GM18868 (cell line): Measurements from ENCODE around the gene PLEKHO1.
A peak's percentile ranks its signal among the peaks of the same experiment; 100 is the strongest.
"Not testable (repeated sequence)": the region's sequence is repeated elsewhere in the genome, so short reads cannot be mapped to it uniquely, and the experiment has no call there.

ENCODE experiments used
- ATAC-seq: cut with Tn5 transposase; IDR thresholded peaks from one replicate; pipeline ENCODE4 v1.9.1; 2021; ENCODE audit warnings: mild to moderate bottlenecking, moderate library complexity; ENCODE audit not compliant: unreplicated experiment

The PLEKHO1 gene, protein sequence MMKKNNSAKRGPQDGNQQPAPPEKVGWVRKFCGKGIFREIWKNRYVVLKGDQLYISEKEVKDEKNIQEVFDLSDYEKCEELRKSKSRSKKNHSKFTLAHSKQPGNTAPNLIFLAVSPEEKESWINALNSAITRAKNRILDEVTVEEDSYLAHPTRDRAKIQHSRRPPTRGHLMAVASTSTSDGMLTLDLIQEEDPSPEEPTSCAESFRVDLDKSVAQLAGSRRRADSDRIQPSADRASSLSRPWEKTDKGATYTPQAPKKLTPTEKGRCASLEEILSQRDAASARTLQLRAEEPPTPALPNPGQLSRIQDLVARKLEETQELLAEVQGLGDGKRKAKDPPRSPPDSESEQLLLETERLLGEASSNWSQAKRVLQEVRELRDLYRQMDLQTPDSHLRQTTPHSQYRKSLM

GRCh38 chr1:150149271-150150132 is at the start of gene PLEKHO1:
TSS of gene PLEKHO1 (plus strand) at chr1:150149916. CDS start at chr1:150150258, 342 bp downstream.
- peak; percentile 48 for ATAC-seq

DNA sequence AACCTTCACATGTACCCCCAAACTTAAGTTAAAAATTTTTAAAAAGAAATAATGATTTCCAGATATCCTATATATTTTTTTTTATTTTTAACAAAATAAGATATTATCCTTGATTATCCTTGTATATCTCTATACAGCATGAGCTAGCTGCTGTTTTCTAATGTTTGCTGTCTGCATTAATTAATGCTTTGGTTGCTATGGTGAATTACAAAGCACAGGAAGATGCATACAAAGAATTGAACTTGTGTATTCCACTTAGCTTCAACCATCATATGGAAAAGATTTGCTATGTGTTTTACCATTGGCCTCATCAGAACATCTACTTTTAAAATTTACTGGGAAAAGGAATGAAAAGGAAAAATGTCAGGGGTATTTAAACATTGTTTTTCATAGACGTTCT is 46.7 kb upstream of the PLEKHO1 start:
- no peak for ATAC-seq

DNA sequence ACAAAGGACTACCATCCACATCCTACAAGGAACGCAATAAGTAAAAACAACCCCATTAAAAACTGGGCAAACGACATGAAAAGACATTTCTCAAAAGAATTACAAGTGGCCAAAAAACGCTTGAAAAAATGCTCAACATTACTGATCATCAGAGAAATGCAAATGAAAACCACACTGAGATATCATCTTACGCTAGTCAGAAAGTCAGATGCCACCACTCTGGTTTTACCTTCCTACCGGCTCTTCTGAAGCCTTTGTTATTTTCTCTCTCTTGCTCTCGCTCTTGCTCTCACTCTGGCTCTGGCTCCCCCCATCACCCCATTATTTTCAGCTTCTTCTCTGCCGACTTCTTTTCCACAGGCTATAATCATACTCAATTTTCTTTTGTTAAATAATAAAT is 43.4 kb upstream of the PLEKHO1 start:
- ATAC-seq, result no peak

GRCh38 chr1:150109586-150109985 is 40.1 kb upstream of the PLEKHO1 start:
- ATAC-seq, result no peak

DNA sequence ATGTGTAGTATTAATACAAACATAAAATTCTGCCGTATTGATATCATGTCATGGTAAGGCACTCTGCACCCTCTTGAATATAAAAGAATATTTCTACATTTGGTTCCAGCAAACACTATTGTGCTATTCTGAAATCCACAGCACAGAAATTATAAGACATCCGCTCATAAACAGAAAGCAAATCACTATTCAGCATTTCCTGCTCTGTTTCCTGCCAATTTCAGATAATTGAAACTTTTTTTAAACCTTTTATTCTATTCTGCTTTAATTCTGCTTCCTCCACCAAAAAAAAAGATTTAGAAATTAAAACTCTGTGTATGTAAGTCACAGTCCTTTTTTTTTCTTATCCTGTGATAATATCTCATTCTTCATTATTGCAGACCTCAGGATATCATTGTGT is 39.6 kb upstream of the PLEKHO1 start:
- ATAC-seq, result no peak

DNA sequence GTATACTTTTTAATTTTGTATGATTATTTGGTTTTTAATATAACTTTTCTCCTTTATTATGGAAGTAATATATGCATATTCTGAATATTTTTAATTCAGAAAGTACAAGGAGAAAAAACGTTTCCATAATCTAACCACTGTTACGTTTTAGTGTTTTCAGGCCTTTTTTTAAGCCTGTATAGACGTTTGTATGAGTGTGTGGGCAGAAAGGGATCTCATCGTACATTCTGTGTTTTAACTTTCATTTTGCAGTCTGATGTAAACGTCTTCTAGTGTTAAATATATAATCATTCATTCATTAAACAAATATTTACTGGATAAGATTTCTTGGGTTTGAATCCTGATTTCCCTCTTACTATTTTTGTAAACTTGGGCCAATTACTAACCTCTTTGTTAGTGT is 38.0 kb upstream of the PLEKHO1 start:
- ATAC-seq, result no peak

- no peak for ATAC-seq
Measured at GRCh38 chr1:150115121-150115520, 34.6 kb upstream of the PLEKHO1 start.

GRCh38 chr1:150118716-150119115 is 31.0 kb upstream of the PLEKHO1 start:
- ATAC-seq, result no peak

- ATAC-seq, result no peak
Measured at GRCh38 chr1:150121236-150121862, 28.4 kb upstream of the PLEKHO1 start.

GRCh38 chr1:150126811-150127210 is 22.9 kb upstream of the PLEKHO1 start:
- ATAC-seq, result no peak

GRCh38 chr1:150127464-150127863 is 22.3 kb upstream of the PLEKHO1 start:
- ATAC-seq, result no peak

- ATAC-seq, result no peak
Measured at GRCh38 chr1:150127868-150128267, 21.8 kb upstream of the PLEKHO1 start.

DNA sequence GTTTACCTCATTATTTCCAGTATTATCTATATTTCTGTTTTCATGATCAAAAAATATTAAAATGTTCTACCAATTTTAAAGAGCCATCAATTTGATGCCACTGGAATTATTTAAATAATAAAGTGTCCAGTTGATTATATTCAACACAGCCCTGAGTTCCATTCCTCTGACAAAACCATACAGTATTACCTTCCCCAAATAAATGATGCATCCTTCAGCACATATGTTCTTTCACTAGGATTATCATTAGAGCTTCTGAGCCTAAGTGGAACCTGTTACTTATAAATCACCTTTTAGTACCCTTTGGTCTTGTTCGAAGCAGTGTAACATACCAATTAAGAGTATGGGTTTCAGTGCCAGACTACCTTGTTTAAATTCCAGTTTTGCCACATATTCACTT is 17.3 kb upstream of the PLEKHO1 start:
- ATAC-seq, result no peak

DNA sequence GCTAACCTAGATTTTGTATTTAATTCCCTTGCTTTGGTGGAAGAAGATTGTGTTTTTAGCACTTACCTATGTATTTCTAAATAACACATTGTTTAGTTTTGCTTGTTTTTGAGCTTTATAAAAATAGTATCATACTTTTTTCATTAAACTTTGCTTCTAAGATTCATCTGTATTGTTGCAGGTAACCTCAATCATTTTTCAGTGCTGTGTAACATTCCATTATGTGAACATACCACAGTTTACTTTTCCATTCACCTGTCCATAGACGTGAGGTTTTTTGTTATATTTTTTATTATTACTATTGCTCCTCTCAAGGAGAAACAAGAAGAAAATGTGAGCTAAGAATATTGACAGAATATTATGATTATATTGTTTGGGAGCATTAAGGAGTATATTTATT is 15.2 kb upstream of the PLEKHO1 start:
- no peak for ATAC-seq

DNA sequence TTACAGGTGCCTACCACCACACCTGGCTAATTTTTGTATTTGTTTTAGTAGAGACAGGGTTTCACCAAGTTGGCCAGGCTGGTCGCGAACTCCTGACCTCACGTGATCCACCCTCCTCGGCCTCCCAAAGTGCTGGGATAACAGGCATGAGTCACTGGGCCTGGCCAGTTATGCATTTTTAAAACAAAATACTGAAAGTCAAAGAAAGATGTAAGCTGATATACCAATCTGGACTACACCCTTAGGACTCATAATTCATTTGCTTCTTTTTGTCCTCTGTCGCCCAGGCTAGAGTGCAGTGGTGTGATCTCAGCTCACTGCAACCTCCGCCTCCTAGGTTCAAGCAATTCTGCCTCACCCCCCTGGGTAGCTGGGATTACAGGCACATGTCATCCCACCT is 14.3 kb upstream of the PLEKHO1 start:
- ATAC-seq, result not testable (repeated sequence)

DNA sequence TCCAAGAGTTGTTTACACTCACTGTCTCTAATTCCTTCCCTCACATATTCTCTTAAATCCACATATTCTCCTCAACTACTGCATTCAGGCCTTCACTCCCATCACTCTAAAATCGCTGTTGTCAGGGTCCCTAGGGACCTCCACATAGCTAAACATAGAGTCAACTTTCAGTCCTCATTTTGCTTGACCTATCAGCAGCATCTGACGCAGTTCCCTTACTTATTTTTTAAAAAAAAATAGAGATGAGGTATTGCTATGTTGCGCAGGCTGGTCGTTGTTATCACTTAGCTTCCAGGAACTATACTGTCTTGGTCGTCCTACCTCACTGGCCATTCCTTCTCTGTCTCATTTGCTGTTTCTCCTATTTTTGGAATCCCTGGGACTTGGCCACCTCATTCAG is 11.7 kb upstream of the PLEKHO1 start:
- no peak for ATAC-seq

DNA sequence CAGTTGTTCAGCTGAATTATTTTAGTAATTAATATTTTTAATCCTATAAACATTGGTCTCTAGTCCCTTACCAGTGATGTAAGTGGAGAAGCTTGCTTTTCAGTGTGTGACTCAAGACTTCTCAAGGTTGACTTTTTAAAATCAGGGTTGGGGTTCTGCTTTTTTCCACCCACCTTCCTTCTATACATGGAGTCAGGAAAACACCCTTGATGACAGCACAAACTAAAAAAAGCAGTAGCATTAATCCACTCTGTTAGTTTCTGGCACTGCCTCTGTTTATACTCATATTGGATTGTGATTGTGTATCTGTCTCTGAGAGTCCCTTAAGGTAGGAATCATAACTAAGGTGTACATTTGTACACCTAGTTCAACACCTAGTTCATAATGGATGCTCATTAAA is 8.3 kb upstream of the PLEKHO1 start:
- no peak for ATAC-seq

- ATAC-seq, result no peak
Measured at GRCh38 chr1:150142083-150142482, 7.6 kb upstream of the PLEKHO1 start.

GRCh38 chr1:150144606-150145005 is 5.1 kb upstream of the PLEKHO1 start:
- ATAC-seq, result no peak

DNA sequence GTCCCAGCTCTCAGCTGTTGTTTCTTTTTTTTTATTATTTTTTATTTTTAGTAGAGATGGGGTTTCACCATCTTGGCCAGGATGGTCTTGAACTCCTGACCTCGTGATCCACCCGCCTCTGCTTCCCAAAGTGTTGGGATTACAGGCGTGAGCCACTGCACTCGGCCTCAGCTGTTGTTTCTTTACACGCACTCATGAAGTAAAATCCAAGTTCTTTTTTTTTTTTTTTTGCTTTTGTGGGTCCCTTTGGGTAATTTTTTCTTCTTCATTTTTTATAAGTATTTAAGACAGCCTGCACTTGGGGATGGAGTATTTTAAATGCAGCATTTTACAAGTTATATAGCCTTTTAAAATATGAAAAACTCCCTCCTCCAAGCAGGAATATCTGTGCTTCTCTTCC is 3.7 kb upstream of the PLEKHO1 start:
- ATAC-seq, result not testable (repeated sequence)

- no peak for ATAC-seq
Measured at GRCh38 chr1:150146849-150147542, 2.7 kb upstream of the PLEKHO1 start.
